Skeletal muscle cell (primary cell): ENCODE measurements around the gene RUNX2.

ENCODE experiments used
- DNase-seq: peaks from one replicate; pipeline ENCODE4 v3.0.0-alpha.2; 2010; ENCODE audit warnings: low read depth
- H3K4me3 ChIP-seq: 2 replicates; pipeline ENCODE4 v1.5.1; 2011; ENCODE audit warnings: low read depth, mild to moderate bottlenecking, control low read depth, low read length, moderate library complexity

Gene RUNX2

GRCh38 chr6:45473121-45473993, 145.2 kb downstream of the RUNX2 start:
- H3K4me3 ChIP-seq, result no peak overlapping the region
- DNase-seq, result no peak

- H3K4me3 ChIP-seq, result no peak overlapping the region
- DNase-seq, result no peak
Observed at GRCh38 chr6:45474376-45474775, 146.2 kb downstream of the RUNX2 start.

GRCh38 chr6:45476341-45476740, 148.2 kb downstream of the RUNX2 start:
- no peak for DNase-seq
- no peak overlapping the region for H3K4me3 ChIP-seq

GRCh38 chr6:45477278-45477677, 149.1 kb downstream of the RUNX2 start:
- H3K4me3 ChIP-seq, result no peak overlapping the region
- no peak for DNase-seq

GRCh38 chr6:45477790-45478189, 149.7 kb downstream of the RUNX2 start:
- DNase-seq, result no peak
- H3K4me3 ChIP-seq, result no peak overlapping the region

GRCh38 chr6:45478240-45478639, 150.1 kb downstream of the RUNX2 start:
- H3K4me3 ChIP-seq, result no peak overlapping the region
- DNase-seq, result no peak

GRCh38 chr6:45479834-45480751, 152.0 kb downstream of the RUNX2 start:
- peak; percentile 94 for DNase-seq
- H3K4me3 ChIP-seq, result no peak overlapping the region

GRCh38 chr6:45480752-45481415, 152.8 kb downstream of the RUNX2 start:
- DNase-seq, result no peak
- no peak overlapping the region for H3K4me3 ChIP-seq

- DNase-seq, result peak; percentile 98
- H3K4me3 ChIP-seq, result no peak overlapping the region
Observed at GRCh38 chr6:45483021-45483420, 154.9 kb downstream of the RUNX2 start.

- no peak overlapping the region for H3K4me3 ChIP-seq
- peak; percentile 39 for DNase-seq
Observed at GRCh38 chr6:45483501-45483900, 155.4 kb downstream of the RUNX2 start.

GRCh38 chr6:45486736-45487135, 158.6 kb downstream of the RUNX2 start:
- no peak overlapping the region for H3K4me3 ChIP-seq
- DNase-seq, result no peak

GRCh38 chr6:45487645-45488044, 159.5 kb downstream of the RUNX2 start:
- no peak for DNase-seq
- no peak overlapping the region for H3K4me3 ChIP-seq

GRCh38 chr6:45488269-45488668, 160.1 kb downstream of the RUNX2 start:
- H3K4me3 ChIP-seq, result no peak overlapping the region
- DNase-seq, result no peak

- no peak overlapping the region for H3K4me3 ChIP-seq
- DNase-seq, result no peak
Observed at GRCh38 chr6:45488889-45489288, 160.8 kb downstream of the RUNX2 start.

GRCh38 chr6:45491048-45491735, 163.1 kb downstream of the RUNX2 start:
- no peak for DNase-seq
- no peak overlapping the region for H3K4me3 ChIP-seq

- DNase-seq, result no peak
- H3K4me3 ChIP-seq, result no peak overlapping the region
Observed at GRCh38 chr6:45491874-45492273, 163.7 kb downstream of the RUNX2 start.

- no peak overlapping the region for H3K4me3 ChIP-seq
- no peak for DNase-seq
Observed at GRCh38 chr6:45493761-45494160, 165.6 kb downstream of the RUNX2 start.

GRCh38 chr6:45494416-45495135, 166.4 kb downstream of the RUNX2 start:
- DNase-seq, result no peak
- H3K4me3 ChIP-seq, result no peak overlapping the region
